ENCODE results near the gene ATP13A3.

DNA sequence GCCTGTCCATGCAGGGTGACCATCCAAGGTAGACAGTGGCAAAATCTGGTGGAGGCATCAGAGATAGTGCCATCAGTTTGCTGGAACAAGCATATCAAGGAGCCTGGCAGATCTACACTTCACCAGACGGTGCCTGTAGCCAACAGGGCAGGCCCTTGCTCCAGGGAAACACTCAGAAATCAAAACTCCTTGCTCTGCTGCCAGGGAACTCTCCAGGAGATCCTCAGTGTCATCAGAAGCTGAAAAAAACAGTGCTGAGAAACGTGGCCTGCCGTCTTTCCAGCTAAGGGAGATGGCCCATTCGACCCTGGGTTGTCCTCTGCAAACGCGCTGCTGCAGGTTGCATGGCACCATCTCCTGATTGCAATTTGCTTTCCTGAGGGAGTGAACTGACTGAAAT lies 30.5 kb upstream of the ATP13A3 start:
- TF ChIP-seq CTCF (IDR thresholded peaks at IDR 0.05; ENCODE audit: low read depth, low read length) (no peak), POLR2A (IDR thresholded peaks at IDR 0.05; ENCODE audit: extremely low read depth, insufficient read length) (no peak), MYC (IDR thresholded peaks at IDR 0.05; ENCODE audit: low read depth, low read length) (no peak)
